GM18909 (cell line): ENCODE measurements around the gene EPHA10.

Source experiments
- ATAC-seq: cut with Tn5 transposase; IDR thresholded peaks from one replicate; pipeline ENCODE4 v1.9.1; 2021; ENCODE audit warnings: mild to moderate bottlenecking; ENCODE audit not compliant: unreplicated experiment, poor library complexity

Gene EPHA10

DNA sequence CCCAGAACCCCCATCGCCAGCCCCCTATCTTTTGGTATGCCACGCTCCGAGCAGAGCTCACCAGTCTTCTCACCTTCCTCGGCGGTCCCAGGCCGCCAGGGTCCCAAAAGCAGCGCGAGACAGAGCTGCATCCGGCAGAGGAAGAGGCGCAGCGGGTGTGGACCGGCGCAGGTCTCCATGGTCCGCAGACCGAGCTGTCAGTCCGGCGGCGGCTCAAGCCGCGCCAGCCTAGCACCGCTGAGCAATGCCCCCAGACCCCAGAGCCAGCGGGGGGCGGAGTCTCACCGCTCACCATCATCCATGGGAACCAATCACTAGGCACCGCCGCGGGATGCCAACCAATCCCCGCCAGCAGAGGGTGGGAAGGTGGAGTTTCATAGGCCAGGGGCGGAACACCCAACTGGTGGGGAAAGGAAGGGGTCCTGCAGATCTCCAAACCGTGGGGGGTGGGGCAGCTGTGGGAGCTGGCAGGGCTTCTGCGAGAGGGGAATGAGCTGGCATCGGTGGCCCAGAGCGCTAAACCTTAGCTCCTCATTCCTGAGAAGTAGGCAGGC is at the start of gene EPHA10:
TSS of gene EPHA10 (minus strand) at position 233 of the 554 bp plus-strand sequence. CDS start at position 179, 54 bp downstream.
- ATAC-seq: no peak

DNA sequence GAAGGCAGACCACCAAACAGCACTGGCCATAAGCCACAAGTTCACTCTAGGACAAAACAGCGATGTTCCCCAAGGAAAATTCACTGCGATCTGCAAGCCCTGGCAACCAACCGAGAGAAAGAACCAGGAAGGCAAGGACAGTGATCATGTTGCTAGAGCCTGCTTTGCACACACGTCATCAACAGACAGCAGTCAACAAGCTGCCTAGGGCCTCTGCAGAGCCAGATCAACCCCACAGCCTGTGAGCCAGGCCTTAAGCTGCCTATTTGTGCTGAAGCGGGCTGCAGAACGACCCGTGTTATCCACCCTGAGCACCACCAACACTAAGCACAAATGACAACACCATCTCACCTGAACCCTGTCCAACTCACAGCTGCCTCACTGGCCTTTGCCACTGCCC is 49.3 kb upstream of the EPHA10 start:
- ATAC-seq: no peak

GRCh38 chr1:37813529-37814145 is 48.7 kb upstream of the EPHA10 start:
- ATAC-seq: no peak

DNA sequence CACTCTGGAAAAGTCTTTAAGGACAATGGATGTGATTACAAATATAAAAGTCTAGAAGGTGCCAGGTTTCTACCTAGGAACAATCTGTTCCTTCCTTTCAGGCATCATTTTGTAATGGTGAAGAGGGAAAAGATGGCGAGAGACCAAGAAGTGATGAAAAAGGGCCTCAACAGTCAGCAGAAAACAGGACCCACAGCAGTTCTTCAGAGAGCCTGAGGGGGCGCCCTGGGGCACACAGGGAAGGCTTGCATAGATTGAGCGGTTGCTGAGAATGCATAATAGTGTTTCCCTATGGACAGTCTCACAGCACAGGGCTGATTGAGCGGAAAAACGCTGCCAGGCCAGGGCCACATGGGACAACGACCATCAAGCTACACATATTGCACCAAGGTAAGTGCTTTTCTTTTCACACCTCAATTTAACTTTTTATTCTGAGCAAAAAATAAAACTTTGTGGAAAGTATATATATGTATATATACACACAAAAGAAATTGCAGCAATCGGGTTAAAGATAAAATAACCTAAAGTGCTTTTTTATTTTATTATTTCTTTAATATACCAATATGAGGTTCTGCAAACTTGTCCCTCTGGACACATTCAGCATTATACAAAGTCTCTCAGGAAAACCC is 46.2 kb upstream of the EPHA10 start:
- ATAC-seq: peak; percentile 36

DNA sequence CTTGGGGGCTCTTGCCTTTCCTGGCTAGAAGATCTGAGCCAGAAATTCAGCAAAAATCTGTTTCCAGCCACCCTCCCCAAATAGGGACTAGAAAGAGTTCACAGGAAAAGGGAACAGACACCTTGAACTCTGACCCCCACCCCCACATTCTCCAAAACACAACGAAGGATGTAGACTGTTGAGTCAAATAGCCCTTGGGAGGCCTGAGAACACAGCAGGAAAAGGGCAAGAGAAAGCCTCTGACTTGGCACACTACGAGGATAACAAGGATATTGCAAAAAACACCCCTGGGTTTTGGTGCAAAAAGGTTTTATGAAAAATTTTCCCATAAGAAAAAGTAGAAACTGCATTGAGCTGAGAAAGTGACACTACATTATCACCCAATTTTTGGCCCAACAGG is 45.0 kb upstream of the EPHA10 start:
- ATAC-seq: no peak

GRCh38 chr1:37808369-37809319 is 43.7 kb upstream of the EPHA10 start:
- ATAC-seq: peak; percentile 34

GRCh38 chr1:37807555-37808368 is 42.8 kb upstream of the EPHA10 start, which contains the start of the genes C1orf122 and YRDC:
Gene C1orf122, plus strand, starts transcription at chr1:37807790. Its CDS starts 615 bp downstream, at chr1:37808405.
Gene YRDC, minus strand, starts transcription at chr1:37808208. Its CDS starts 28 bp downstream, at chr1:37808180.
- peak; percentile 87 for ATAC-seq

GRCh38 chr1:37807220-37807554 is 42.3 kb upstream of the EPHA10 start:
- no peak for ATAC-seq

GRCh38 chr1:37802439-37802838 is 37.5 kb upstream of the EPHA10 start:
- no peak for ATAC-seq

DNA sequence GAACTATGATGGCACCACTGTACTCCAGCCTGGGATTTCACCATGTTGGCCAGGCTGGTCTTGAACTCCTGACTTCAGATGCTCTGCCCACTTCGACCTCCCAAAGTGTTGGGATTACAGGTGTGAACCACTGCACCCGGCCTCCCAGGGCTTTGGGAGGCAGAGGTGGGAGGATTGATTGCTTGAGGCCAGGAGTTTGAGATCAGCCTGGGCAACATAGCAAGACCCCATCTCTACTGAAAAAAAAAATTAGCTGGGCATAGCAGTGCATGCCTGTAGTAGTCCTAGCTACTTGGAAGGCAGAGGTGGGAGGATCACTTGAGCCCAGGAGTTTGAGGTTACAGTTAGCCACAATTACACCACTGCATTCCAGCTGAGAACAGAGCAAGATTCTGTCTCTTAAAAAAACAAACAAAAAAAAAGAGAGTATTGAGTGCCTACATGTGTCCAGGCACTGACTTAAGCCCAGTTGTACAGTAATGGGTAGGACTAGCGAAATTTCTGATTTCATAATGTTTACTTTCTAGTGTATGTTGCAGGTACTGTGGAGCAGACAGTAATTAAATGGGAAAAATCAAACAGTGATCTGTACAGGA is 32.9 kb upstream of the EPHA10 start:
- no peak for ATAC-seq

- no peak for ATAC-seq
Measured at GRCh38 chr1:37795340-37796125, 30.6 kb upstream of the EPHA10 start.

DNA sequence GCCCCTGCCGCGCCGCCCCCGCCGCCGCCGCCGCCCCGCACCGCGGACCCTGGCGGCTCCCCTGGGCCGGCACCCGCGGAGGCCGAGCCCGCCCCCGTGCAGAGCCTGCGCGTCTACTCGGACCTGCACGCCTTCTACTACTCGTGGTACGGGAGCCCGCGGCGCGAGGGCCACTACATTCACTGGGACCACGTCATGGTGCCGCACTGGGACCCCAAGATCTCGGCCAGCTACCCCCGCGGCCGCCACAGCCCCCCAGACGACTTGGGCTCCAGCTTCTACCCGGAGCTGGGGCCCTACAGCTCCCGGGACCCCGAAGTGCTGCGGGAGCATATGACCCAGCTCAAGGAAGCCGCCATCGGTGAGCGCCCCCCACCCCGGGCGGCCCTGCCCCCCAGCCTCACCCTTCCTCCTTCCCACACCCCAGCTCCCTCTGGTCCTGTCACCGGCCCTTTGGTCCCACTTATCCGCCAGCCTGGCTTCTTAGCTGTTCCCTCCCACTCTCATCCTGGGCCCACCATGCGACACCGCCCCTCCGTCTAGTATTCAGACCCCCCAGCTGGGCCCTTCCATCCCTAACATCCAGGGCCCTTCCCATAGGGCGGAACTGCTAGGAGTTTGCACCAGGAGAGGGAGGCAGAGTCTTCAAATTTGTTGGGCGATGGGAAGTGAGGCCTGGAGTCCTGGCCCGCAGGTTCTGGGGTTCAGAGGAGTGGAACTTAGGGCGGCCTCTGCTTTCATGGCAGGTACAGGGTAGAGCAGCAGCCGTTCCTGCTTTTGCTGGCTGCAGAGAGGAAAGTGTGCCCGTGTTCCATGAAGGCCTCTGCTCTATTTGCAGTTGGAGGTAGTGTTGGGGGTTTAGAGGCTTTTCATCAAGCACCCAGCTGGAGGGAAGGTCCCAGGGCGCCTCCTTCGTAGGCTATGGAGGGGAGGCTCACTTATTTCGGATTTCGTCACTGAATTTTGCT is 29.7 kb upstream of the EPHA10 start:
- ATAC-seq: no peak

DNA sequence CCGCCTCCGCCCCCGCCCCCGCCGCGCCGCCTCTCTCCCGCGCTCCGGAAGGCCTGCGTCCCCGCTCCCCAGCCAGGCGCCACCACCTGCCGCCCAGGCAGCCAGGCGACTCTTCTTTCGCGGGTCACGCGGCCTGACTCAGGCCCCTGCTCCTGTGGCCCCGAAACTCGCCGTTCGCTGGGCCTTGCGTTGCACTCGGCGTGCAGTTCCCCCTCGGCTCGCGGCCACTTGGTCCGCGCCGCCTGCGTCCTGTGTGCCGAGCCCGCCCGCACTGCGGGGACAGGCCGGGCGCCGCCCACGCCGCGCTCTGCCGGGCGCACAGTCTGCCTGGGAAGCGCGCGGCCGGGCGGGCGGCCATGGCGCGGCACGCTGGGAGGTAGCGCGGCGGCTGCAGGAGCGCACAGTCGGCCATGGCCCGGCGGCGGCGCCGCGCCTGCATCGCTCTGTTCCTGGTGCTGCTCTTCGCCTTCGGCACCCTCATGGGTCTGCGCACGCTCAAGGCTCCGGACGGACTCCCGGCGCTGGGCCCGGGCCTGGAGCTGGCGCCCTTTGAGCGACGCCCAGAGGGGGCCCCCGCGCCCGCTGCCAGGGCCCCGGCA is 29.0 kb upstream of the EPHA10 start, which contains the start of gene MANEAL:
TSS of gene MANEAL (plus strand) at position 75 of the 599 bp plus-strand sequence. CDS start at position 411, 336 bp downstream.
- ATAC-seq: peak; percentile 55

DNA sequence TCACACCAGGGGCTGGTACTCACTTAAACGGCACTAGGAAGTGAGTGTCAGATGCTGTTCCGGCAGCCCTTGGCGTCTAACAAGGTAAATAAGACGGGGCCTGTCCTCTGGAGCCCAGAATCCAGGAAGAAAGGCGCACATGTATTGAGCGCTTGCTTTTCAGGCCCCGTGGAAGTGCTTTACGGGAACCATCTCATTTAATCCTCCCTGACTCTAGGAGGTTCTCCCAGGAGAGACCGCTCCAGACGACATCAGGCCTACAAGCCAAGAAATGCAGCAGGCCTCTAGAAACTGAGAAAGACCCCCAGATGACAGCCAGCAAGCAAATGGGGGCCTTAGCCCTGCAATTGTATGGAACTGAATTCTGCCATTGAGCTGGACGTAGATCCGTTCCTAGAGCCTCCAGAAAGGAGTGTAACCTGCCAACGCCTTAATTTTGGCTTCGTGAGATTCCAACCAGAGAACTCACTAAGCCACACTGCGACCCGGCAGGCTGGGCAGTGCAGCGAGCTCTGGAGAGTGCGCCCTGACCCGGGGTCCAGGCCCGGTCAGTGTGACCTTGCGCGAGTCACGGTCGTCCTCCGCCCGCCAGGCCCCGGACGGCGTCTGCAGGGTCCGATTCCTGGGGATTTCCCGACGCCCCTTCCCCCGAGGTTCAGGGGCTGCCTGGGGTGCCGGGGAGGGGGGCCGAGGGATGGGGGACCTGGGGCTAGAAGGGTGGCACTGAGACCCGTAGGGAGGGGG is 28.2 kb upstream of the EPHA10 start:
- ATAC-seq: no peak

GRCh38 chr1:37782491-37782890 is 17.6 kb upstream of the EPHA10 start:
- no peak for ATAC-seq

DNA sequence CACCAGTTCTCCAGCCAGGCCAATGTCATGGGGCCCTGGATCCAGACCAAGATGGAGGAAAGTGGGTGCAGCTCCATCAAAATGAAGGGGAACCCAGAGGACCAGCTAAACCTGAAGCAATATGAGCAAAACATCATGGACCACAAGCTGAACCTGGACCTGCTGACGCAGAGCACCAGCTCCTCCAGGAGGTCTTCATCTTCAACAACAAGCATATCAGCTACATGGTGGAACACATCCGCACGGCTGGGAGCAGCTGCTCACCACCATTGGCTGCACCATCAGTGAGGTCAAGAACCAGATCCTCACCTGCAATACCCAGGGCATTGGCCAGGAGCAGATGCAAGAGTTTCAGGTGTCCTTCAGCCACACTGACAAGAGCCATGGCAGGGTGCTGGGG is 13.7 kb upstream of the EPHA10 start:
- no peak for ATAC-seq
